H1 (cell line): ENCODE data around the gene TMEM269. TPM values are rescaled to one million over a fixed set of nuclear protein-coding genes. Genes with fewer than 3 reads are reported as not detected.
A peak's percentile ranks its signal among the peaks of the same experiment; 100 is the strongest.

Source experiments
- ASH2L ChIP-seq: fragments of 200-600, 300-600 bp; sonication (generic); IDR thresholded peaks from one replicate; pipeline ENCODE4 v1.7.1; 2017; ENCODE audit warnings: low read length
- CBX5 ChIP-seq: fragments of 300-800, 300-1000 bp; sonication (generic); IDR thresholded peaks from 2 replicates; pipeline ENCODE4 v1.7.1; 2016; ENCODE audit warnings: antibody characterized with exemption, low read length, low read depth
- CHD1 ChIP-seq: IDR thresholded peaks from 2 replicates; pipeline ENCODE4 v1.6.1; 2012; ENCODE audit warnings: low read depth, low read length, improper control_type of control experiment
- CHD2 ChIP-seq: IDR thresholded peaks from 2 replicates; pipeline ENCODE4 v1.6.1; 2012; ENCODE audit warnings: low read length, improper control_type of control experiment
- EGR1 ChIP-seq: IDR thresholded peaks from 2 replicates; pipeline ENCODE4 v1.6.1; 2011; ENCODE audit warnings: low read depth, low read length, borderline replicate concordance
- EZH2 ChIP-seq: fragments of 200-600 bp; sonication (generic); IDR thresholded peaks from 2 replicates; pipeline ENCODE4 v1.7.1; 2012; ENCODE audit warnings: low read depth, mild to moderate bottlenecking, moderate library complexity, low read length, inconsistent platforms; ENCODE audit not compliant: severe bottlenecking
- FOSL1 ChIP-seq: IDR thresholded peaks from 2 replicates; pipeline ENCODE4 v1.6.1; 2011; ENCODE audit warnings: mild to moderate bottlenecking, low read depth, low read length, moderate library complexity; ENCODE audit not compliant: insufficient read depth
- HDAC6 ChIP-seq: IDR thresholded peaks from one replicate; pipeline ENCODE4 v1.7.1; 2012; ENCODE audit warnings: low read depth, mild to moderate bottlenecking, inconsistent platforms, low read length, moderate library complexity
- JUN ChIP-seq: IDR thresholded peaks from 2 replicates; pipeline ENCODE4 v1.6.1; 2011; ENCODE audit warnings: low read depth, mild to moderate bottlenecking, improper control_type of control experiment, low read length
- JUND ChIP-seq: IDR thresholded peaks from 2 replicates; pipeline ENCODE4 v1.6.1; 2011; ENCODE audit warnings: mild to moderate bottlenecking, improper control_type of control experiment, low read length
- KDM1A ChIP-seq: fragments of 200-600, 300-600 bp; sonication (generic); IDR thresholded peaks from 2 replicates; pipeline ENCODE4 v1.7.1; 2016; ENCODE audit warnings: mild to moderate bottlenecking, low read length, borderline replicate concordance
- KDM4A ChIP-seq: IDR thresholded peaks from one replicate; pipeline ENCODE4 v1.7.1; 2012; ENCODE audit warnings: low read depth, mild to moderate bottlenecking, moderate library complexity, low read length, inconsistent platforms; ENCODE audit not compliant: severe bottlenecking
- KDM5A ChIP-seq: fragments of 200-600 bp; IDR thresholded peaks from 2 replicates; pipeline ENCODE4 v1.7.1; 2012; ENCODE audit warnings: mild to moderate bottlenecking, low read length, inconsistent platforms, mixed read lengths
- MAFK ChIP-seq: IDR thresholded peaks from 2 replicates; pipeline ENCODE4 v1.6.1; 2012; ENCODE audit warnings: low read depth, mild to moderate bottlenecking, improper control_type of control experiment, low read length
- NRF1 ChIP-seq: IDR thresholded peaks from 2 replicates; pipeline ENCODE4 v1.6.1; 2011; ENCODE audit warnings: mild to moderate bottlenecking, low read depth, low read length, improper control_type of control experiment
- PHF8 ChIP-seq: fragments of 200-600 bp; sonication (generic); conservative IDR thresholded peaks from 2 replicates; pipeline ENCODE4 v1.7.1; 2012; ENCODE audit warnings: low read depth, mild to moderate bottlenecking, inconsistent platforms, low read length, moderate library complexity
- POLR2A ChIP-seq, 2 experiments: IDR thresholded peaks; 1 replicate in 1 of 2; 2 replicates in 1 of 2; pipeline ENCODE4 v1.6.1; 2011; ENCODE audit warnings: low read depth in 2 of 2, low read length in 2 of 2, mild to moderate bottlenecking in 2 of 2; ENCODE audit errors: control extremely low read depth in 1 of 2
- POLR2AphosphoS5 ChIP-seq: IDR thresholded peaks from 2 replicates; pipeline ENCODE4 v1.6.1; 2011; ENCODE audit warnings: low read depth, low read length
- SIX5 ChIP-seq: IDR thresholded peaks from 2 replicates; pipeline ENCODE4 v1.6.1; 2011; ENCODE audit warnings: mild to moderate bottlenecking, low read depth, low read length
- SP1 ChIP-seq: IDR thresholded peaks from 2 replicates; pipeline ENCODE4 v1.6.1; 2011; ENCODE audit warnings: low read depth, low read length
- SRF ChIP-seq: IDR thresholded peaks from 2 replicates; pipeline ENCODE4 v1.6.1; 2011; ENCODE audit warnings: mild to moderate bottlenecking, low read depth, low read length, moderate library complexity
- SUZ12 ChIP-seq: fragments of 200-600 bp; sonication (generic); IDR thresholded peaks from 2 replicates; pipeline ENCODE4 v1.6.1; 2012; ENCODE audit warnings: mild to moderate bottlenecking, inconsistent platforms, low read length, moderate library complexity, mixed read lengths
- TAF1 ChIP-seq: IDR thresholded peaks from 2 replicates; pipeline ENCODE4 v1.6.1; 2011; ENCODE audit warnings: mild to moderate bottlenecking, low read depth, low read length
- TAF7 ChIP-seq: optimal IDR thresholded peaks from 2 replicates; pipeline ENCODE3; 2011; ENCODE audit warnings: low read depth, mild to moderate bottlenecking, inconsistent platforms, low read length, moderate library complexity, borderline replicate concordance
- TBP ChIP-seq: IDR thresholded peaks from 2 replicates; pipeline ENCODE4 v1.6.1; 2011; ENCODE audit warnings: low read depth, low read length, improper control_type of control experiment
- TCF12 ChIP-seq: IDR thresholded peaks from 2 replicates; pipeline ENCODE4 v1.6.1; 2011; ENCODE audit warnings: low read depth, mild to moderate bottlenecking, low read length
- YY1 ChIP-seq: IDR thresholded peaks from 2 replicates; pipeline ENCODE4 v1.6.1; 2011; ENCODE audit warnings: low read depth, mild to moderate bottlenecking, low read length
- polyA plus RNA-seq, 7 experiments: library from polyadenylated mRNA; depleted of rRNA in 3 of 7; stranded (reverse) in 5 of 7; unstranded in 2 of 7; fragments of >200 nt in 5 of 7; fragments of 200-250 nt in 2 of 7; gene quantifications; 1 replicate in 5 of 7; 2 replicates in 1 of 7; 4 replicates in 1 of 7; pipeline versions ENCODE4 v1.2.1 to v1.2.3, GENCODE V29; 2011 to 2013; ENCODE audit warnings: missing spikeins in 2 of 7, mixed read lengths in 2 of 7
- total RNA-seq: library from RNA; stranded (reverse); fragmentation: NEBNext Ultra II Directional; extraction: Animal tissue kit (Norgen Biotek cat#: 25700); gene quantifications from 2 replicates; pipeline ENCODE4 v1.2.1, GENCODE V29; 2021

Gene TMEM269
- total and polyA plus RNA-seq, 2 of the 8 experiments (the other 6 are each of a cell fraction or from before 2014, with no cell fraction given): 0.14 to 0.35 TPM

GRCh38 chr1:42766741-42767509 lies 17.9 kb upstream of the TMEM269 start, which contains the start of the genes C1orf50 and P3H1 (continued):
- no peak for TF ChIP-seq CHD1
- TF ChIP-seq SUZ12: no peak
- TF ChIP-seq EGR1: peak; percentile 64; the same call in 1 of the 2 replicates
- TF ChIP-seq CBX5: no peak
- TF ChIP-seq MAFK: no peak
- TF ChIP-seq JUND: no peak
- peak in 1 of 2 experiments; percentile 73; a peak in 1 of 3 replicates for TF ChIP-seq POLR2A (IDR thresholded peaks at IDR 0.05; ENCODE audit: control extremely low read depth in 1 of 2, low read depth in 2 of 2, low read length in 2 of 2)
- TF ChIP-seq HDAC6: no peak
- TF ChIP-seq ASH2L: peak; percentile 55
- peak; percentile 38 for TF ChIP-seq KDM5A
- peak; percentile 33; the same call in 1 of the 2 replicates for TF ChIP-seq YY1
- TF ChIP-seq PHF8: peak; percentile 77; the same call in 1 of the 2 replicates
- TF ChIP-seq SP1: no peak
- TF ChIP-seq POLR2AphosphoS5: peak; percentile 64; the same call in 1 of the 2 replicates
- TF ChIP-seq CHD2: no peak
- TF ChIP-seq JUN: no peak
- TF ChIP-seq KDM1A: peak; percentile 75
- TF ChIP-seq TCF12: no peak
- no peak for TF ChIP-seq TAF7
- TF ChIP-seq FOSL1: no peak
- peak; percentile 72 for TF ChIP-seq TAF1
- TF ChIP-seq EZH2: no peak
- TF ChIP-seq SIX5: no peak
- no peak for TF ChIP-seq SRF
- 0 out of 2 replicates have a peak, but pooled peaks have one; percentile 50 for TF ChIP-seq TBP
- TF ChIP-seq KDM4A: peak; percentile 97
- TF ChIP-seq NRF1: peak; percentile 87
